Stimulated activated CD8-positive, alpha-beta memory T cell treated with anti-CD3 and anti-CD28 coated beads, Interleukin-4, amount 100 ng/mL, for 1 hour (primary cell): ENCODE results near the gene TIMP2.
A peak's percentile ranks its signal among the peaks of the same experiment; 100 is the strongest.
"Not testable (repeated sequence)": the region's sequence is repeated elsewhere in the genome, so short reads cannot be mapped to it uniquely, and the experiment has no call there.

ENCODE experiments used
- DNase-seq, 2 donors: peaks; one replicate each; pipeline ENCODE4 v3.0.0-alpha.2; 2020; ENCODE audit warnings: low read depth in 2 of 2, low spot score in 1 of 2

TIMP2 gene

GRCh38 chr17:78890498-78890897 is 34.7 kb downstream of the TIMP2 start:
- peak in 1 of 2 donors; percentile 7 for DNase-seq

- not testable (repeated sequence) for DNase-seq
These were observed 35.1 kb downstream of the TIMP2 start for GRCh38 chr17:78890096-78890495.

GRCh38 chr17:78889531-78889930 is 35.7 kb downstream of the TIMP2 start:
- DNase-seq = no peak

DNA sequence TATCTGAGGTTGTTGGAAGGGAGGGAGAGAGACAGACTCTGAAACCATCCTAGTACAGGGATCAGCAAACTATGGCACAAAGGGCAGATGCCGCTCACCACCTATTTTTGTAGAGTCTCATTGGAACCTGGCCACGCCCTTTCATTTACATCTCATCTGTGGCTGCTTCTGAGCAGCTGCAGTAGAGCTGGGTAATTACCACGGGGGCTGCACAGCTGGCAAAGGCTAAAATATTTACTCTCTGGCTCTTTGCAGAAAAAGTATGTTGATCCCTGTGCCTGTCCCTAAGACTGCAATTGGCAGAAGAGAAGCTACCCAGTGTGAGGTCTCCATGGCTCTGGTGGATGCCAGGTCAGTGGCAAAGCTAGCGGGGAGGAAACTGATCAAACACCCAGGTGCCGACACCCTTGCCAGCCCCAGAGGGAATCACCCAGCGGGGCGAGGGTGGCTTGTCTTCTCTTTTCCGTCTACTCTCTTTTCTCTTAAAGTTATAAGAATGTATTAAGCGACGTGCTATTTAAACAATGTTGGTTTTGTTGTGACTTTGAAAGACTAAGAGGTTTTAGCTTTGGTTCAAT is 36.2 kb downstream of the TIMP2 start:
- no peak for DNase-seq

DNA sequence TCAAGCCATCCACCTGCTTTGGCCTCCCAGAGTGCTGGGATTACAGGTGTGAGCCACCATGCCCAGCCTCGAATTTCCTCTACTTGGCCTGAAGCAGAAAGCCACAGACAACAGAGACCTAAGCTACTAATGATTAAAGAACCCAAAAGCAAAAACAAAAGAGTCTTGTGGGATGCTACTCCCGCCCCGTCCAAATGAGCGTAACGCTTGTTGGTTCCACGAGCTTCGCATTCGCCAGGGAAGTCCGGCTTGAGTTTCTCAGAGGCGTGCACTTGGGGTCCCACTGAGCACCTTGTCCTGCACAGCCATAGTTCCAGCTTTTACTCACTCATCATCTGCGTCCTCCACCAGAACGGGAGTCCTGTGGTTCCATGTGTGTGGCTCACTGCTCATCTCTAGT is 38.2 kb downstream of the TIMP2 start:
- no peak for DNase-seq

- DNase-seq = no peak
These were observed 39.2 kb downstream of the TIMP2 start for GRCh38 chr17:78885956-78886355.

DNA sequence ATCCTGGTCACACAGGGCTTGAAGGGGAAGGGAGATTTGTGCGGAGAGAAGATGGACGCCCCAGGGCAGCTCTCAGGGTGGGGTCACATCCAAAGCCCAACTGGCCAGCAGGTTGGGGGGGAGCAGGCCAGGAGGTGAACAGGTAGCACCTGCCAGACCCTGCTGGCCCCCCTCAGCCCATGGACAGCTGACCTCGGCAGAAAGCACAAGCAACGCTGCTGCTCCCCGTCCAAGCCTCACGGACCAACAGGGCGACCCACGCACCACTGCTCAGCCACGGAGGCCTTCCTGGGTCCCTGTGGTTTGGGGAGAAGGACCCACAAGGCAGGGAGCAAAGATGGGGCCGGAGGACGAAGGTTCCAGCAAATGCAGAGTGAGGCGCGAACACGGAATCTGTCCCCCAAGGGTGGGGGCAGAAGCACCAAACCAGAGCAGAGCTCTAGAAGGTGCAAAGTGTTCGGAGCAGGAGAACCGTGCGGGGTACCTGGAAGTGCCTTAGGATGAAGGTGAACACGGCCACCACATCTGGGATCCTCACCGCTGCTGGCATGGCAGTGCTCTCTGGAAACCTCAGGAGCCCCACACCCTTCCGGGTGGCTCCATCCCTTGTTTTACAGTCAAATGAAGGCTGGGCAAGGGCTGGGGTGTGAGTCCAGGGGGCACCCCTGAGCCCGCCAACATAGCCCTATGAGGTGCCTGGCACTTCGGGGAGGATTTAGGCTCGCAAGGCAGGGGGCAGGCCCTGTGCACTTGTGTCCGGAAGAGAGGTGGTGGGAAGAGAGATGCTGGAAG is 40.1 kb downstream of the TIMP2 start:
- no peak for DNase-seq

DNA sequence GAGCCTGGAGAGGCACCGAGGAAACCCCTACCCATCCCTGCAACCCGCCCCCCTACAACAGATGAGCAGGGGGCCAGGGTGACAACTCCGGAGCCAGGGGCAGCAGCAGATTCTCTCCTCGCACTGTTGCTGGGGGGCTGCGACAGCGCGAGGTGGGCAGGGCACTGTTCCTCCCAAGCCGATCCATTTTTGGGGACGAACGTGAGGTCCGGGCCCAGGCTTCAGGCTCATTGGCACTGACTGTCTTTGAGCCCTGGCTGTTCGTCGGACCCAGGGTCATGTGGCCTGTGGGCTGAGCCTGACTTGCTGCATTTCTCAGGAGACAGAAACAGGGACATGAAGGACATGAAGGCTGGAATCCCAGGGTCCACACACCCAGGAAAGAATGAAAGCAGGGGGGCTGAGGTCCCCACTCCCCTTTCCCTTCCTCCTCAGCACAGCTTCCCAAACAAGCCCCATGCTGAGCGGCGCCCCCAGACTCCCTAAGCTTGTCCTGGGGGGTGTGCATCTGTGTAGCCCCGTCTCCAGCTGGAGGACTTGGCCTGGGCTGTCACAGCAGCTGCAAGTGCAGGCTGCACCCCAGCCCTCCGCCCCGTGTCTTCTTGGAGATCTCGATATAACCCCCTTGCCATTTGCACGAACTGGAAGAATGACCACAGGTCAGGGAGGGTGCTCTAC is 40.9 kb downstream of the TIMP2 start:
- DNase-seq = no peak

GRCh38 chr17:78883533-78884131 is 41.6 kb downstream of the TIMP2 start:
- no peak for DNase-seq

DNA sequence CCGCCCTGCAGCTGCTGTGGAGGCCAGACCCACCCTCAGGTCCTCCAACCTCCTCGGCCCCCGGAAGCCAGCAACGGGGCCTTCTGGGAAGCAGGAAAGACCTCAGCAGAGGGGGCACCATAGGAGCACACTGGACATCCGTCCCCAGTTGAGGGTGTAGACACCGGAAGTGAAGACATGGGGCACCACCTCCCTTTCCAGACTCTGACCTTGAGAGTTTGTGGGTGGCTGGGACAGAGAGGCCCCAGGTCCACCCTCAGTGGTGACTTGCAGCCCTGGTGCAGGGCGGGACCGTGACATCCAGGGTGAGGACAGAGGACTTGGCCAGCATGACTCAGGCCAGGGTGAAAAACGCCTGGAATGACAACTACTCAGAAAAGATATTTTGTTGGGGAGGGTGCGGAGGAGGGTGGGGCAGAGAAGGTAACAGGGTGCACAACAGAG is 42.1 kb downstream of the TIMP2 start:
- no peak for DNase-seq

DNA sequence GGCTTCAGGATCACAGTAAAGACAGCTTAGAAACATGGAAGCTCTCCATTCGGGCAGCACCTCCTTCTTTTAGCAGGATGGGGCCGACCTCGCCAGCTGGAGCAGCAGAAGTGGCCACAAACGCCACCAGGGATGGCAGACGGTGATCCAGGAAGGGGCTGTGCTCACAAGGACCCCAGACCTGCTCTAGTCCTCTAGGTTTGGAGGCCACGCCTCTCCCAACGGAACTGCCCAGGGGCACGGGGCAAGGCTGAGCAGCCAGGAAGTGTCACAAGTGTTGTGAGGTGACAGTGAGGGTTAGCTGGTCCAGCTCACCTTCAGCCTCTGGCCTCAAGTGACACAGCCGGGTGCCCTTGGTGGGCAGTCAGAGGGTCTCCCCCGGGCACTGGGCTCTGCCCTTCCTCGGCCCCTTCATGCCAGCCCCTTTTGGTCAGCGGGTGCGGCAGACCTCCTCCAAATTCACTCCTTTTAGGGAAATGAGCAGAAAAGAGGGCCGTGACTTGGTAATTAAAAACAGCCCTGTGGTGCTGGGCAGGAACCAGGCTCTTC is 42.6 kb downstream of the TIMP2 start:
- DNase-seq = no peak

- DNase-seq = no peak
These were observed 45.5 kb downstream of the TIMP2 start for GRCh38 chr17:78879635-78880186.

DNA sequence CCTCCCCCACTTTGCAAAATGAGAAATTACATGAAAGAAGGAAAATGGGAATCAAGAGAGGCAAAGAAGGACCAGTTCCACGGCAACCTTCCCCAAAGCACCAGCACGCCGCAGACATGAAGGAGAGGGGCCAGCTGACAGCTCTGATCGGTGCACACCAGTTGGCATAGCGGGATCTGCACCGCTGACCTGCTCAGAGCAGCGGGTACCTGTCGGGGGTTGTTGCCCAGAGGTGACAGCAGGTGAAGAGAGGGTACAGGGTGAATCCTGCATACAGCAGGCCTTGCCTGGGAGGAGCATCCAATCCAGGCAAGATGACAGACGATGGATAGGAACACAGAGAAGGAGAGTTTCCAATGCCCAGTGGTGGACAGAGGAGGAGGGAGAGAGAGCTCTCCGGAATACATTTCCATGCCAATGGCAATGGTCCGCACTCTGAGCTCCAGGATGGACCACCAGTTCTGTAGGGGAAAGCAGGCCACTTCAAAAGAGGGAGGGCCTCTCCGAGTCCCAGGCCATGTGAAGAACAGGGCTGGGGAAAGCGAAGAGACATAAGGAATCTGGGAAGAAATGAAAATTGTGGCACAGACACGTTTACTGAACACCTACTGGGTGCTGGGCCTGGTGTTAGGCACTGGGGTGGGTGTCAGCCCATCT is 46.2 kb downstream of the TIMP2 start:
- DNase-seq = no peak

- DNase-seq = no peak
These were observed 46.9 kb downstream of the TIMP2 start for GRCh38 chr17:78878261-78878660.

GRCh38 chr17:78876954-78877517 is 48.2 kb downstream of the TIMP2 start:
- DNase-seq = not testable (repeated sequence)

DNA sequence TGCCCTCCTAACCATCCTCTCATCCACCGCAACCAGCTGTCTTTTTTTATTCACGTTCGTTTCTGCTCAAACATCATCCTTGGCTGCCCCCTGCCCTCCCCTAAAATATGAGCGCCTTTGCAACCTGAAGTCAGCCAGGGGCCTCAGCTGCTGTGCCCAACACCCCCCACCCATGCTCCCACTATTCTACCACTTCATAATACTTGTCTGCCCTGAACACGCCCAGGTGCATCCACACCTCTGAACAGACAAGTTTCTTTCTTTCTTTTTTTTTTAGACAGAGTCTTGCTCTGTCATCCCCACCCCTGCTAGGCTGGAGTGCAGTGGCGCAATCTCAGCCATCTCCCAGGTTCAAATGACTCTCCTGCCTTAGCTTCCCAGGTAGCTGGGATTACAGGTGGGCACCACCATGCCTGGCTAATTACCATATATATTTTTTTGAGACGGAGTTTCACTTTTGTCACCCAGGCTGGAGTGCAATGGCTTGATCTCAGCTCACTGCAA is 49.0 kb downstream of the TIMP2 start:
- no peak for DNase-seq

DNA sequence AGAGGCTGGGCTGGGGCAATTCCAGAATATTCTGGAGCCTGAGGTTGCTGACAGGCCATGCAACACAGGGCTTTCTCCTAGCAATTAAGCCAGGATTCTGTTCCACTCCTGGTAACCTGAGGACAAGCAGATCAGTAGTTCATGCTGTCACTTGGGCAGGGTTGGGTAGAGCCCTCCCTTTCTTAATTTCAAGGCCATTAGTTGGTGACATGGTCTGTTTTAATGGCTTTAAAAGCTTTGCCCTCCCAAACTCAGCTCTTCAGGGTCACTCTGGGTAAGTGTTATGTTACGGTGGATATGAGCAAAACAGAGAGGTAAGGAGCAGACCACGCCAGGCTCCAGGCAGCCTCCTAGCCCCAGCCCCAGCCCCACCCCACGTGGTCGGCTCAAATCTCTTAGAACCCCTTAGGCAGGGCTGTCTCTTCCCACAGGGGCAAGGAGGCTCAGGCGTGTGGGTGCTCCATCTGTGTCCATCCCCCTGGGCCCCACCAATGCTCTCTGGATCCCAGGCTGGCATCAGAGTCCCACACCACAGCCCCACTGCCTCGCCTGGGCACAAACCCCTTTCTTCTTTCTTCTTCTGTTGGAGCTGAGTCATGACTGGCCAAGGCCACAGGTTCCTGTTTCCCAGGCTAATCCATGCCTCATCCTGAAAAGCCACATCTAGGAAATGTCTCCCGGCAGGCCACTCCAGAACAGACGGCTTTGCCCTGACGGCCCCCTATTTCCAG is 49.7 kb downstream of the TIMP2 start:
- no peak for DNase-seq

GRCh38 chr17:78873519-78874340 is 51.5 kb downstream of the TIMP2 start:
- no peak for DNase-seq

DNA sequence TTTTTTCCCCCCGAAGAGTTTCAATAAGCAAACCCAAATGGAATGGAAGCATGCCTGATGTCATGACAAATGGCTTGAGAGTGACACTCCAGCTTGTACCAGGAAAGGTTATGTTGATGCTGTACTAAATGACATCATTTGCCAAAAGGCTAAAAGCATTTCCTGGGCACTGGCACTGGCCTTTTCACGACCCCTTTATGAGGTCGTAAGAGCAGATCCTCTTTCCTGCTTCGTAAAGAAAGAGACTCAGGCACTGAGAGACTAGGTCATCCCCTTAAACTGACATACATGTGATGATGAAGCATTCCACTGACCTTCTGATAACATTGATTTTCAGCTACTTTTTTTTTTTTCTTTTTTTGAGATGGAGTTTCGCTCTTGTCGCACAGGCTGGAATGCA is 52.7 kb downstream of the TIMP2 start:
- no peak for DNase-seq
